ENCODE results near the gene SUV39H1. TPM values are rescaled to one million over a fixed set of nuclear protein-coding genes. Genes with fewer than 3 reads are reported as not detected.
A peak's percentile ranks its signal among the peaks of the same experiment; 100 is the strongest.

The SUV39H1 gene
- total and polyA plus RNA-seq, 2 of the 13 experiments (the other 11 are each of a cell fraction or from before 2014, with no cell fraction given): 5.2 to 10.1 TPM

GRCh38 chrX:48676106-48676892, 20.2 kb upstream of the SUV39H1 start (continued):
- TF ChIP-seq RFXAP (CRISPR knock-in tag; IDR thresholded peaks at IDR 0.05; ENCODE audit: borderline replicate concordance) (no peak), MAFG (CRISPR knock-in tag; IDR thresholded peaks at IDR 0.05) (no peak), ZNF557 (CRISPR knock-in tag; IDR thresholded peaks at IDR 0.05) (no peak), ZNF230 (CRISPR knock-in tag; IDR thresholded peaks at IDR 0.05) (0 out of 2 replicates have a peak, but pooled peaks have one; percentile 50), ZKSCAN1 (IDR thresholded peaks at IDR 0.05; ENCODE audit: low read length) (no peak), ZNF142 (CRISPR knock-in tag; IDR thresholded peaks at IDR 0.05) (no peak), TCF12 (IDR thresholded peaks at IDR 0.05) (no peak), TCF12 (CRISPR knock-in tag; IDR thresholded peaks at IDR 0.05) (no peak), MEIS1 (CRISPR knock-in tag; IDR thresholded peaks at IDR 0.05; ENCODE audit: borderline replicate concordance) (no peak), NFAT5 (CRISPR knock-in tag; IDR thresholded peaks at IDR 0.05) (no peak), ZNF510 (CRISPR knock-in tag; IDR thresholded peaks at IDR 0.05; ENCODE audit: low read depth) (no peak), CERS6 (CRISPR knock-in tag; IDR thresholded peaks at IDR 0.05) (no peak), ZNF7 (CRISPR knock-in tag; IDR thresholded peaks at IDR 0.05) (no peak), ZNF784 (CRISPR knock-in tag; IDR thresholded peaks at IDR 0.05; ENCODE audit: borderline replicate concordance) (no peak), THAP8 (CRISPR knock-in tag; IDR thresholded peaks at IDR 0.05; ENCODE audit: borderline replicate concordance) (no peak)
